HT1080 (cell line): Measurements from ENCODE around the gene ETFB. TPM values are rescaled to one million over a fixed set of nuclear protein-coding genes. Genes with fewer than 3 reads are reported as not detected.

Experiments used
- DNase-seq: peaks from one replicate; pipeline ENCODE4 v3.0.0-alpha.2; 2015; ENCODE audit warnings: low read depth
- total RNA-seq: library from RNA; depleted of rRNA; stranded (reverse); fragments of >200 nt; shearing (Covaris generic); gene quantifications from 2 replicates; pipeline ENCODE4 v1.2.3, GENCODE V29; 2014; rRNA removed

The ETFB gene
- total RNA-seq, 1 experiment from 2014 or later = 68.4 TPM

DNA sequence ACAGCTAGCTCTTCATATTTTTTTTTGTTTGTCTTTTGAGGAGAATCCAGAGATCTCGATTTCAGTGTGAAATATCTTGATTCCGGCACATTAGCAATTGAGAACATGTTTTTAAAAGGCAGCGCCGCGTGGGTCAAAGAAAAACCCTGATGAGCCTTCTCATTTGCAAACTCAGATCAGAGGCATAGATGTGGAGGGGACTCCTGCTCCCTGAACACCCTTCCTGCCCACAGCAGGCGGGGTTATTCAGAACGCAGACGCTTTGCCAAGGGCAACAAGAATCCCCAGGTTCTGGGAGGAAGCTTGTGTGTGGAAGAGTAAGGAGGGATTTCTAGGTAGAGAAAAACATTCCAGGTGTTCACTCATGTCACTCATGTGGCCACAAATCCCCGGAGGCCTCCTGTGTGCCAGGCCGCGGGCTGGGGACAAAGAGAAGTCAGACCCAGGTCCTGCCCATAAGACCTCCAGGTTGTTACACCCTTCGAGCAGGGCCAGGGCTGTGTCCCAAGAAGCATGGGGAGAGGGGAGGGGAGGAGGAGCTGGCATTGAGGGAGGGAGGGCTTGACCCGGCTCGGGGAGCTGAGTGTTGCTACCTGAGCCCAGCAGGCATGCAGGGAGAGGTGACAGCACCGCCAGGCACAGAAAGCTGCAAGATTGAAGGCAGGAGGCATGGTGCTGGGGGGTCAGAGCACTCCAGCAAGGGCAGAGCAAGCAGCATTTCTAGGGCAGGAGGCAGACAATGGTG, 70.6 kb downstream of the ETFB start:
- DNase-seq = no peak

Other genes with a start within 250 kb of the ETFB start
- gene SIGLEC9, start 241.5 kb downstream of the ETFB start, total RNA-seq = 0.67 and 1.4 TPM in 2 replicates
- not detected in 2 replicates for gene SIGLEC7, start 224.1 kb downstream of the ETFB start, total RNA-seq
- 52.3 and 53.7 TPM in 2 replicates for gene CD33, start 141.3 kb downstream of the ETFB start, total RNA-seq
- gene SIGLECL1, start 115.3 kb downstream of the ETFB start, total RNA-seq = not detected in 2 replicates
- gene IGLON5, start 54.7 kb downstream of the ETFB start, total RNA-seq = not detected in 2 replicates
- gene VSIG10L, start 24.2 kb downstream of the ETFB start, total RNA-seq = 0.37 and 1.3 TPM in 2 replicates
- not detected in 2 replicates for gene CLDND2, start 2.6 kb upstream of the ETFB start, total RNA-seq
- not detected in 2 replicates for gene NKG7, start 6.3 kb upstream of the ETFB start, total RNA-seq
- not detected in 2 replicates for gene LIM2, start 21.6 kb upstream of the ETFB start, total RNA-seq
- gene C19orf84, start 24.2 kb upstream of the ETFB start, total RNA-seq = not detected in 2 replicates
- not detected in 2 replicates for gene SIGLEC10, start 51.3 kb upstream of the ETFB start, total RNA-seq
- gene SIGLEC8, start 92.1 kb upstream of the ETFB start, total RNA-seq = not detected in 2 replicates
- not detected in 2 replicates for gene CEACAM18, start 112.2 kb upstream of the ETFB start, total RNA-seq
- gene SIGLEC12, start 135.4 kb upstream of the ETFB start, total RNA-seq = not detected in 2 replicates
- gene SIGLEC6, start 165.3 kb upstream of the ETFB start, total RNA-seq = not detected in 2 replicates
- gene ZNF175, start 204.9 kb upstream of the ETFB start, total RNA-seq = 2.1 and 5.7 TPM in 2 replicates